Measurements from ENCODE around the gene TRPV5. TPM values are rescaled to one million over a fixed set of nuclear protein-coding genes. Genes with fewer than 3 reads are reported as not detected.

TRPV5 gene
- total RNA-seq, 4 donors from 2014 or later = 0.31 TPM; not detected in 3

DNA sequence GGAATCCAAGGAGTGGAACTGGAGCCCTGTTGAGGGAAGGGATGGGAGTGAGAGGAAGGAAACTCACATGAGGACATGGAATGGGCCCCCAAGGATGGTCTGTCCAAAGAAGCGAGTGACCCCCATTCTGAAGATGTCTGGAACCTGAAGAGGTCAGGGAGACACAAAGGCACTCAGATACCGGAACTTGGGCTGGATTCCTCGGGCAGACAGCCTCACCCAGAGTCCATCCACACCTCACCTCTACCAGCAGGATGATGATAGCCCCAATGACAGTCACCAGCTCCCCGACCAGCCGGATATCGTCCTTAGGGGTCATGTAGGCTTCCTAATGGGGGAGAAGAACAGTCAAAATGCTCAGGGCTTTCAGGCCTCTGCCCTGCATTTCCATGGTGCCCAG is 58.7 kb downstream of the TRPV5 start:
- peaks cover 36% of the 10 kb centered on the region for H3K27me3 ChIP-seq
- TF ChIP-seq POLR2A (IDR thresholded peaks at IDR 0.05) = no peak
- no peak for TF ChIP-seq EP300 (IDR thresholded peaks at IDR 0.05)
- TF ChIP-seq, protein P1, sequence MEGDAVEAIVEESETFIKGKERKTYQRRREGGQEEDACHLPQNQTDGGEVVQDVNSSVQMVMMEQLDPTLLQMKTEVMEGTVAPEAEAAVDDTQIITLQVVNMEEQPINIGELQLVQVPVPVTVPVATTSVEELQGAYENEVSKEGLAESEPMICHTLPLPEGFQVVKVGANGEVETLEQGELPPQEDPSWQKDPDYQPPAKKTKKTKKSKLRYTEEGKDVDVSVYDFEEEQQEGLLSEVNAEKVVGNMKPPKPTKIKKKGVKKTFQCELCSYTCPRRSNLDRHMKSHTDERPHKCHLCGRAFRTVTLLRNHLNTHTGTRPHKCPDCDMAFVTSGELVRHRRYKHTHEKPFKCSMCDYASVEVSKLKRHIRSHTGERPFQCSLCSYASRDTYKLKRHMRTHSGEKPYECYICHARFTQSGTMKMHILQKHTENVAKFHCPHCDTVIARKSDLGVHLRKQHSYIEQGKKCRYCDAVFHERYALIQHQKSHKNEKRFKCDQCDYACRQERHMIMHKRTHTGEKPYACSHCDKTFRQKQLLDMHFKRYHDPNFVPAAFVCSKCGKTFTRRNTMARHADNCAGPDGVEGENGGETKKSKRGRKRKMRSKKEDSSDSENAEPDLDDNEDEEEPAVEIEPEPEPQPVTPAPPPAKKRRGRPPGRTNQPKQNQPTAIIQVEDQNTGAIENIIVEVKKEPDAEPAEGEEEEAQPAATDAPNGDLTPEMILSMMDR (IDR thresholded peaks at IDR 0.05) = no peak
- no peak for TF ChIP-seq POLR2AphosphoS5 (IDR thresholded peaks at IDR 0.05)
- ATAC-seq = no peak

DNA sequence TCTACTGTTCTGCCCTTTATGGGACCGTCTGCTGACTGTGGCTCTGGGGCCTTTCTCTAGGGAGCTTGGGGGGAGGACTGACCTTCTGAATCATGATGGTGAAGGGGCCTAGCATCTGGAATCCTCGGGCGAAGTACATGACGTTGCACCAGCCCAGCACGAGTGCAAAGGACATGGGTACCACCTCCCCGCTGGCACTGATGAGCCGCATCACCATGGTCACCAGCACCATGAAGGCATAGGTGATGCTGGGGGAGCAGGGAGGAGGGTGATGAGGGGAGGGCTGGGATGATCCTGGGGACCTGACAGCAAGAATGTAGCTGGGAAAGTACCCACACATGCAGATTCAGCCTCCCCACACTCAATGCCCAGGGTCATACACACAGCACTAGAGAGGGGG is 59.1 kb downstream of the TRPV5 start:
- WGBS, 2 donors (ENCODE audit: low coverage in 1 of 2) = 80 to 86% methylated on average over 2 of the region's 7 CpGs
- Histone ChIP-seq H3K36me3 (peaks cover 0 to 4% of the 10 kb centered on the region in 2 donors), H3K27me3 (peaks cover 33% of the 10 kb centered on the region), H3K4me3 (no peak overlapping the region), H3K9me3 (no peaks in the 10 kb centered on the region), H3K4me1 (no peaks in the 10 kb centered on the region), H3K27ac (no peak overlapping the region)
- TF ChIP-seq, protein P1 (IDR thresholded peaks at IDR 0.05) = no peak
- TF ChIP-seq POLR2A (IDR thresholded peaks at IDR 0.05) (no peak), EP300 (IDR thresholded peaks at IDR 0.05) (no peak), POLR2AphosphoS5 (IDR thresholded peaks at IDR 0.05) (no peak)
- no peak for ATAC-seq

More for the DNA sequence above, 58.7 kb downstream of the TRPV5 start:
- H3K27ac ChIP-seq = no peak overlapping the region
- H3K36me3 ChIP-seq = peaks cover 0 to 2% of the 10 kb centered on the region in 2 donors
- no peak overlapping the region for H3K4me3 ChIP-seq
- H3K4me1 ChIP-seq = no peaks in the 10 kb centered on the region
- WGBS, 2 donors (ENCODE audit: low coverage in 1 of 2) = 87 to 100% methylated on average over 1 to 3 of the region's 6 CpGs
- H3K9me3 ChIP-seq = no peaks in the 10 kb centered on the region

DNA sequence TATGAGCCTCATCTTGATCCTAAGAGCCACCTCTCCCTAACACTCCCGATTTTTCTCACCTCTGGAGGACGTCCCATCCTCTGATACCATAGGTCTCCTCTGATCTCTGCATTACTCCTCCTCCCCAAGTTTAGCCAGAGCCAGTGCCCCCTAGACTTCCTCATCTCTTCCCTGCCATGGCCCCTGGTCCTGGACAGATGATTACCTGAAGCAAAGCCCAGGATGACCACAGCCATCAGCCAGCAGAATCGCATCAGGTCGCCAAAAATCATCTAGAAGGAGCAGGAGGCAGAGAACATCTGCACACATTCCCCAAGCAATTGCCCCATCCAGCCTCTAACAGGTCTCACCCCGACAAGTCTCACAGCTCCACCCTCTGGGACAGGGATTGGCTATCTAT is 59.7 kb downstream of the TRPV5 start:
- WGBS, 2 donors (ENCODE audit: low coverage in 1 of 2) = 57% methylated on average over 3 of the region's 5 CpGs; no CpG with 5 or more reads in 1 of the 2 donors
- no peak for TF ChIP-seq EP300 (IDR thresholded peaks at IDR 0.05)
- no peak for TF ChIP-seq POLR2AphosphoS5 (IDR thresholded peaks at IDR 0.05)
- Histone ChIP-seq H3K4me3 (no peak overlapping the region), H3K27me3 (peaks cover 28% of the 10 kb centered on the region), H3K4me1 (no peaks in the 10 kb centered on the region), H3K27ac (no peak overlapping the region), H3K36me3 (peaks cover 0 to 4% of the 10 kb centered on the region in 2 donors), H3K9me3 (no peaks in the 10 kb centered on the region)
- ATAC-seq = no peak

DNA sequence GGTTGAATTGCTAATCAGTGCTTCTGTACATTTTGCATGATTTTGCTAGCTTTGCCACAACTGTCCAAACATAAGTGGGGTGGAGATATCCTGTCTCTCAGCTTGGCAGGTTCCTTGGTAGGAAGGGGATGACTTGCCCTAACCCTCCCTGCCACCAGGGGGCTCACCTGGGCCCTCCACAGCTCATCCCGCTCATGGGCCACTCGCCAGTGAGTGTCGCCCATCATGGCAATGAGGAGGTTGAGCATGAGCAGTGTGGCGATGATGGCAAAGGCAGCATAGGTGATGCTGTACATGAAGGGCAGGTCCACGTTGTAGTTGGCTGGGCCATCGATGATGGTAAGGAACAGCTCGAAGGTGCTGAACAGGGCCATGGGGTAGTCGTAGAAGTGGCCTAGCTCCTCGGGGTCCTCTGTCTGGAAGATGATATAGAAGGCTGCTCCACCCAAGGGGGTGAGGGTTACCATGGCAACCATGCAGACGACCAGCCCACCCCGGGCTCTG is 60.2 kb downstream of the TRPV5 start:
- Histone ChIP-seq H3K27me3 (peaks cover 27% of the 10 kb centered on the region), H3K9me3 (no peaks in the 10 kb centered on the region), H3K4me1 (no peaks in the 10 kb centered on the region), H3K4me3 (no peak overlapping the region), H3K36me3 (peaks cover 0 to 6% of the 10 kb centered on the region in 2 donors), H3K27ac (no peak overlapping the region)
- TF ChIP-seq POLR2AphosphoS5 (IDR thresholded peaks at IDR 0.05) (no peak), EP300 (IDR thresholded peaks at IDR 0.05) (no peak), POLR2A (IDR thresholded peaks at IDR 0.05) (no peak)
- TF ChIP-seq, protein P1 (IDR thresholded peaks at IDR 0.05) = peak in 1 of 4 experiments; percentile 26
- ATAC-seq = no peak
- WGBS, 2 donors (ENCODE audit: low coverage in 1 of 2) = 82 to 100% methylated on average over 1 to 4 of the region's 11 CpGs

DNA sequence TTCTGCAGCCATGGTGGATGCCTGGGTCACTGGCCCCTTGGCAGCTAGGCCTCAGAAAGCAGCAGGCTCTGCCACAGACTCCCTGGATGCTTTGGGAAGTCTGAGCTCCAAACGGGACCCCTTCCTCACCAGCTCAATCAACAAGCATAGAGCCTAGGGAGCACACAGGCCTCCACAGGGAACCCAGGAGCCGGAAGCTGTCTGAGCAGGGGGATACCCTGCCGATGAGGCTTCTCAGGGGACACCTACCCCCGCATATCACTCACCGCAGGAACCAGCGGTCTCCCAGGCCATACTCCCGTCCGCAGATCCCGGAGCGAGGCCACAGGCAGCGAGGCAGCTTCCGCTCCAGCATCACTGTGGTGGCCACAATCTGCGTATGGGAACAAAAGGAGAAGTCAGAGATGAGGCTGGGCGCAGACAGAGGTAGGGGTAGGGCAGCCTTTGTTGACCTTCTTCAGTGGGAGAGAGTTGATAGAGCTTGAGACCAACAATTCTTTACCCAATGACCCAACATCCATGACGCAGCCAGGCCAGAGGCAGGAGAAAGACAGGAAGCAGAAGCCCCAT is 61.4 kb downstream of the TRPV5 start:
- 77 to 100% methylated on average over 1 to 2 of the region's 15 CpGs for WGBS, 2 donors (ENCODE audit: low coverage in 1 of 2)
- Histone ChIP-seq H3K36me3 (peaks cover 0 to 8% of the 10 kb centered on the region in 2 donors), H3K4me1 (no peaks in the 10 kb centered on the region), H3K9me3 (no peaks in the 10 kb centered on the region), H3K27me3 (peaks cover 17% of the 10 kb centered on the region), H3K27ac (no peak overlapping the region), H3K4me3 (no peak overlapping the region)
- TF ChIP-seq EP300 (IDR thresholded peaks at IDR 0.05) = no peak
- no peak for TF ChIP-seq POLR2AphosphoS5 (IDR thresholded peaks at IDR 0.05)
- TF ChIP-seq POLR2A (IDR thresholded peaks at IDR 0.05) = no peak
- TF ChIP-seq, protein P1 (IDR thresholded peaks at IDR 0.05) = no peak
- ATAC-seq = no peak
